ENCODE results near the gene ZBTB37.
"Not testable (repeated sequence)": the region's sequence is repeated elsewhere in the genome, so short reads cannot be mapped to it uniquely, and the experiment has no call there.

Gene ZBTB37

DNA sequence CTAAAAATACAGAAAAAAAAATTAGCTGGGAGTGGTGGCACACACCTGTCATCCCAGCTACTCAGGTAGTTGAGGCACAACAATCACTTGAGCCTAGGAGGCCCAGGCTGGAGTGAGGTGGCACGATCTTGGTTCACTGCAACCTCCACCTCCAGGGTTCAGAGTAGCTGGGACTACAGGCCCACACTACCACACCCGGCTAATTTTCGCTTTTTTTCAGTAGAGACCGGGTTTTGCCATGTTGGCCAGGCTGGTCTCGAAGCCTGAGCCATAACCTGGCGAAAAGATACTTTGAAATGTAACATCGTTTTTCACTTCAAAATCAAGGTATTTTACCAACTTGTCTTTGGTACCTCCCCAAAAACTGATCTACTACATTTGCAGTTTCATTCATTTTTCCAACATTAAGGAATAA lies 6.4 kb upstream of the ZBTB37 start:
- Mint-ChIP-seq H3K9me3 (no peaks in the 10 kb centered on the region), H3K4me1 (peaks cover 15 to 32% of the 10 kb centered on the region in 2 donors), H3K27me3 (no peaks in the 10 kb centered on the region), H3K4me3 (peak overlapping the region in 1 of 2 donors; percentile 17), H3K36me3 (peaks cover 32 to 57% of the 10 kb centered on the region in 2 donors), H3K27ac (peak overlapping the region; percentile 94)
- no peak for DNase-seq
- ATAC-seq (replicated peaks), result peak; percentile 23 to 35

DNA sequence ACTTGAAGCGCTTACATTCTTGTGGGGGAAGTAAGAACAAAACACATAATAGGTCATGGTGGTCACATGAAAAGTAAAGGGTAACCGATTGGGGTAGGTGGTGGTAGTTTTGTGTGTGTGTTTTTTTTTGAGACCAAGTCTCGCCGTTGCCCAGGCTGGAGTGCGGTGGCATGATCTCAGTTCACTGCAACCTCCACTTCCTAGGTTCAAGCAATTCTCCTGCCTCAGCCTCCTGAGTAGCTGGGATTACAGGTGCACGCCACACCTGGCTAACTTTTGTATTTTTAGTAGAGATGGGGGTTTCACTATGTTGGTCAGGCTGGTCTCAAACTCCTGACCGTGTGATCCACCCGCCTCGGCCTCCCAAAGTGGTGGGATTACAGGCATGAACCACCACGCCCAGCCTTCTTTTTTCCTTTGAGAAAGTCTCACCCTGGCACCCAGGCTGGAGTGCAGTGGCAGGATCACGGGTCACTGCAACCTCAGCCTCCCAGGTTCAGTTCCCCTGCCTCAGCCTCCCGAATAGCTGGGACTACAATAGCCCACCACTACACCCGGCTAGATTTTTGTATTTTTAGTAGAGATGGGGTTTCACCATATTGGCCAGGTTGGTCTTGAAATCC lies 5.9 kb upstream of the ZBTB37 start:
- H3K27ac Mint-ChIP-seq, result peak overlapping the region; percentile 94
- DNase-seq, result not testable (repeated sequence)

DNA sequence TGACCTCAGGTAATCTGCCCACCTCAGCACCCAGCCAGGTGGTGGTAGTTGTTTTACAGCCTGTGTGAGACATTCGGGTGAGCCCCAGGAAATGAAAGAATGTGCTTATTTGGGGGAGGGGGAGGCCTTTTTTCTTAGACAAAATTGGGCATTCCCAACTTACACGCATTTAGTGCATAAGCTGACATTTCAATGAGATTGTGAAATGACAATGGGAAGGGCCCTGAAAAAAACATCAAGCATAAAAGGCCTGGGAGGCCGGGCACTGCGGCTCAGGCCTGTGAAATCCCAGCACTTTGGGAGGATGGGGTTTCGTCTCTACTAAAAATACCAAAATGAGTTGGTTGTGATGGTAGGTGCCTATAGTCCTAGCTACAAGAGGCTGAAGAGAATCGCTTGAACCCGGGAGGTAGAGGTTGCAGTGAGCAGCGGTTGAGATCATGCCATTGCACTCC lies 5.4 kb upstream of the ZBTB37 start:
- ATAC-seq (replicated peaks) (peak; percentile 4 to 9), DNase-seq (no peak)
- H3K27ac Mint-ChIP-seq, result peak overlapping the region; percentile 99
- H3K36me3 Mint-ChIP-seq, result peaks cover 43 to 63% of the 10 kb centered on the region in 2 donors
- H3K27me3 Mint-ChIP-seq, result no peaks in the 10 kb centered on the region
- H3K4me3 Mint-ChIP-seq, result peak overlapping the region in 1 of 2 donors; percentile 44
- H3K9me3 Mint-ChIP-seq, result no peaks in the 10 kb centered on the region
- H3K4me1 Mint-ChIP-seq, result peaks cover 17 to 36% of the 10 kb centered on the region in 2 donors

More for the DNA sequence above, 5.9 kb upstream of the ZBTB37 start:
- not testable (repeated sequence) for H3K27me3 Mint-ChIP-seq, H3K9me3 Mint-ChIP-seq
- peaks cover 15 to 36% of the 10 kb centered on the region in 2 donors for H3K4me1 Mint-ChIP-seq
- peak; percentile 21 to 30 for ATAC-seq (replicated peaks)
- H3K4me3 Mint-ChIP-seq, result peak overlapping the region in 1 of 2 donors; percentile 44
- peaks cover 37 to 62% of the 10 kb centered on the region in 2 donors for H3K36me3 Mint-ChIP-seq

DNA sequence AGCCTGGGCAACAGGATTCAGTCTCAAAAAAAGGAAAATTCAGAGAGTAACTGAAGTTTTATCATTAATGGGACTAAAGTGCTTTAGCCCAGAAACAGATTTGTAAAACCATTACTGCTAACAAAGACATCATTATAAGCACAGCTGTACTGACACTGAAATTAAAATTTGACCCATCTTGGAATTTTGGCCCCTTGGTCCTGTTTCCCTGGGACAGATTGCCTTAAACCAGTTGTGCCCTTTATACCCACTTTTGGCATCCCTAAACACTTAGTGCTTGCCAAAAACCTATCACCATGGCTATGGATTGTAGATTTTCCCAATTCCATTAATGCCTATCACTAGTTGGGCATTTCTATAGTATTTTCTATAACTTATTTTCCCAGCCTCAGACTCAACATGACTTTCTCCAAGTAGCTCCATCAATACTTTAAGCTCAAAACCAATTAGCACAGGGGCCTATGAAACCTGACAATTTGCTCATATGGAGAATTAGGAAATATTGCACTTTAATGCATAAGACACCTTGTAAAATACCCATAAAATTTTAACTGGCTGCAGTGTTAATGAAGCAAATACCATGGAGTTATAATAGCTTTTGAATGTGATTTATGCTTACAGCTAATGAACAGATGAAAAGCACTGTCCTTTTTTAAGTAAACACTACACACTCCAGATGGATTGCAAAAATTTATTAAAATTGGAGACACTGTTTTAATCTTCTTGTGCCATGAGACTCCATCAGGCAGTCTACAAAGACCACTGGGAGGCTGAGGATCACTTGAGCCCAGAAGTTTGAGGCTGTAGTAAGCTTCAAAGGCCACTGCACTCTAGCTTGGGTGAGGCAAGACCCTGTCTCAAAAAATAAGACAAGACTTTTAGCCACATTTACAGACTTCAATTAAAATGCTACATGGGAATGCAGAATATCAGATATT lies 4.7 kb upstream of the ZBTB37 start:
- no peak for ATAC-seq (replicated peaks)
- Mint-ChIP-seq H3K27me3 (no peaks in the 10 kb centered on the region), H3K36me3 (peaks cover 45 to 66% of the 10 kb centered on the region in 2 donors), H3K9me3 (no peaks in the 10 kb centered on the region), H3K4me3 (peak overlapping the region; percentile 50 to 93), H3K4me1 (peaks cover 19 to 36% of the 10 kb centered on the region in 2 donors), H3K27ac (peak overlapping the region; percentile 99)
- DNase-seq, result no peak

DNA sequence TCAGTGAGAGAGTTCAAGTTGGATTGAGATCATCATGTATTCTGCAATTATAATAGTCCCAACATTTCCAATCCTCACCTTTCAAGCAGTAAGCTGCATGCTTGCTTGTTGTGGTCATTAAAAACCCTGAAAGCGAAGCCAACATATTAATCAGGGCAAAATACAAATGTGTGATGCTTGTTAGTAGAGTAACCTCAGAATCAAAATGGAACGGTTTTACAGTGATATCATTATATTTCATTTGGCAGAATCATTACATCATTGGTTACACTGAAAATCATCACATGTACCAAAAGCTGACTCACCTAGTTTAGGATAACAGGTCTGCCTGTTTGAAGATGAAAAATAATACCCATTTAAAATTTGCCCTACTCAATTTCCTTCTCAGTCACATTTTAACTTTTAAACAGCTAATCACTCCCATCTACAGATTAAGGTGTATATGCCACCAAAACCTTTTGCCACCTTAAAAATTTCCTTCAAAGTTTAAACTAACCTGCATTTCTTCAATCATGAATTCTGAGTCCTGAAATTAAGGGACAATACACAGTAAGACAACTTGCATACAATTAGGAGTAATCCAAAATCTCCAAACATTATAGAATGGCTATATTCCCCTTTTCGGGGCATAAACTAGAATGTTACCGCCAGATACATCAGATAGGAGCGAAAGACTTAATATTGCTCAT lies 3.9 kb upstream of the ZBTB37 start:
- H3K4me3 Mint-ChIP-seq, result peak overlapping the region; percentile 93 to 97
- H3K27ac Mint-ChIP-seq, result peak overlapping the region; percentile 99
- no peaks in the 10 kb centered on the region for H3K9me3 Mint-ChIP-seq
- H3K4me1 Mint-ChIP-seq, result peaks cover 24 to 43% of the 10 kb centered on the region in 2 donors
- no peak for DNase-seq
- ATAC-seq (replicated peaks), result no peak
- H3K27me3 Mint-ChIP-seq, result no peaks in the 10 kb centered on the region
- H3K36me3 Mint-ChIP-seq, result peaks cover 45 to 66% of the 10 kb centered on the region in 2 donors

DNA sequence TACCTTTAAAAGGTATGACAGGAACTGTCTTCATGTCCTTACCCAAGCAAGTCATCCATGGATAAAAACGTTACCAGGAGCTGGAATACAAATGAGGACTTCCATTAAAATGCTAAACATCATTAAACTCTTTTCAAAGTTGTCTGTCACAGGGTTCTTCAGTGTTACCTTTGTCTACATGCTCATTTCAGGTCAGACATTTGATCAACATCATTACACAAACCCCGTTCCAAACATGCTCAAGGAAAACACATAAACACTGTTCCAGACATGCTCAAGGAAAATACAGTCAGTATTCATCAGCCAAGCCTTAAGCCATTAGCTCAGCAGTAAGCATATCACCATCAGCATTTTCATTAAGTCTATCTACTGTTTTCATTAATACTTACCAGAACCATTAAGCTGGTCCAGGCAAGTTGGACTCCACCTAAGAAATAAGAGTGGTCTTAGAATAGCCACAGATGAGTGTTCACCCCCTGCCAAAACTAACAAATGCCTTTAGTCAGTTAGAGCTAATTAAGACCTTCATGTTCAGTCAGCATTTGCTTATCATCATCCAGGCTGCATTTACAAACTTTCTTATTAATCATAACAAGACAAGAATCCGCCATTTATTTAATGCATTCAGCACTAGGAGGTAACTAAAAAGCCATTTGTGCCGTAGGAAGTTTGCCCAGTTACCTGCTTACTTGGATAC lies 2.6 kb upstream of the ZBTB37 start:
- Mint-ChIP-seq H3K27ac (peak overlapping the region; percentile 99), H3K9me3 (no peaks in the 10 kb centered on the region), H3K36me3 (peaks cover 45 to 70% of the 10 kb centered on the region in 2 donors), H3K4me1 (peaks cover 29 to 54% of the 10 kb centered on the region in 2 donors), H3K4me3 (peak overlapping the region; percentile 93 to 97), H3K27me3 (no peaks in the 10 kb centered on the region)
- DNase-seq (no peak), ATAC-seq (replicated peaks) (no peak)

DNA sequence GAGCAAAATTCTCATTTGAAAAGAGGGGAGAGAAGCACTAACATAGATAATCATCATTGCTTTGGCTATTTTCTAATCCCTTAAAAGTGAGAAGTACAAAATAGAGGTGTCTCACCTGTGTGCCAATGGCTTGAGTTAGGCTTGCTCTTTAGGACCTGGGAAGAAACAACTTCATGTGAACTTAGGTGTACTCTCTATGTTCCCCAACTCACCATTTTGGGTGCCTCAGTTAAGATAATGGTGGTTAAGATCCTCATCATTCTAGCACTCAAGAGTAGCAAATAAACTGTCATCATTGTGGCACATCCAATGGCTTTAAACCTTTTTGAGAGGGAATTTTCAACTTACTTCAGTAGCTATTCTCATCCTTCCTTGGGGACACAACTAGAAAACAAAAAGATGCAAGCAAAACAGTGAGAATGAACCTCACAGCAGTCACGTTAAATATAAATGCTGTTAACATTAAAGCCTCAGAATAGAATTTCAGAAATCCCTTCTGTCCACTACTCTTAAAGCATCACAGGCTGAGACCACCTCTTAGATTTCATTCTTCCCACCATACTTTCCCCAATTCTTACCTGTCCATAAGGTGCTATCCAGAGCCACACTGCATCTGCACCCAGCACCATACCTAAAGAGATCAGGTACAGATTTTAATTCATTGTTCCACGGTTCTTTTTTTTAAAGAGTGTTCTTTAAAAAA lies 1.6 kb upstream of the ZBTB37 start:
- Mint-ChIP-seq H3K27ac (peak overlapping the region; percentile 99), H3K4me3 (peak overlapping the region; percentile 93 to 97), H3K36me3 (peaks cover 49 to 71% of the 10 kb centered on the region in 2 donors), H3K4me1 (peaks cover 33 to 57% of the 10 kb centered on the region in 2 donors), H3K27me3 (no peaks in the 10 kb centered on the region), H3K9me3 (no peaks in the 10 kb centered on the region)
- DNase-seq (no peak), ATAC-seq (replicated peaks) (no peak)

DNA sequence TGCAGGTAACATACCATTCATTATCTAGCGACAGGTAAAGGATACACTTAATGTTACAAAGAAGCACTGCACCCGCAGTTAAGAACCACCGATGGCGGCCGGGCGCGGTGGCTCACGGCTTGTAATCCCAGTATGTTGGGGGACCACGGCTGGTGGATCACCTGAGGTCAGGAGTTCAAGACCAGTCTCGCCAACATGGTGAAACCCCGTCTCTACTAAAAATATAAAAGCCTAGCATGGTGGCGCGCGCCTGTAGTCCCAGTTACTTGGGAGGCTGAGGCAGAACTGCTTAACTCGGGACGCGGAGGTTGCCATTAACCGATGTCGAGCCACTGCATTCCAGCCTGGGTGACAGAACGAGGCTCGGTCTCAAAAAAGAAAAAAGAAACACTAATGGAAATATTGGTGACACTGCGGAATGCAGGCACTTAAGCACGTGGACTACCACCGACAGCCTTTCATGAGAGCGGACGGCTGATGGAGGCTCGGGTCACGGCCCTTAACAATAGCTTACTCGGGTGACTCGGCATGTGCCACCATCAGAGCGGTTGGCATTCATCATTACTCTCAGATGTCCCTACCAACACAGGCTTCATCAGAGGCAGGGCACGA lies 933 bp upstream of the ZBTB37 start:
- DNase-seq, result no peak
- peaks cover 49 to 70% of the 10 kb centered on the region in 2 donors for H3K36me3 Mint-ChIP-seq
- ATAC-seq (replicated peaks), result no peak

DNA sequence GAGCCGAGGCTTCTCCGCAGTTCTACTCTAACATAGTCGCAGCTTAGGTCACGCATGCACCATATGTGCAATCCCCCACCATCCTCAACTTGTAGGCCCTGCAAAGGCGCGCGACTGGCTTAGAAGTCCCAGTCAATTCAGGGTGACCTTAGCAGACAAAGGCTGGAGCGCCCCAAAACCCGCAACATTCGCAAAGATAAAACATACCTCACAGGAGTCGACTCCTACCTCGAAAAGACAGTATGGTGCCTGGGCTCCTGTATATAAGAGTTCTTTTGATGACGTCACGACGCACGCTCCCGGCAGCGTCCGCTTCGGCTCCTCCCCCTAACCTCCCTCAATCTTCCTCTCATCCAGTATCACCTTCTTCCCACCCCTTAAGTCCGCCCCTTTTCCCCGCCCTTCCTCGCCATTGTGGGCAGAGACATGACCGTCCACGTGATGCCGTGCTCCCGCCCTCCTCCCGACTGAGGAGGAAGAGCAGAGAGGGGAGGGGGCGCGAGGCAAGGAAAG lies 371 bp upstream of the ZBTB37 start, which contains the start of gene GAS5:
GAS5 (minus strand) TSS at position 237 of the 513 bp plus-strand sequence.
- Mint-ChIP-seq H3K36me3 (peaks cover 49 to 68% of the 10 kb centered on the region in 2 donors), H3K4me3 (peak within 1 kb of the TSS; percentile 93 to 97), H3K27me3 (no peaks in the 10 kb centered on the region), H3K27ac (peak within 1 kb of the TSS; percentile 99), H3K4me1 (peaks cover 36 to 61% of the 10 kb centered on the region in 2 donors), H3K9me3 (no peaks in the 10 kb centered on the region)
- peak; percentile 99 for DNase-seq
- peak; percentile 82 to 85 for ATAC-seq (replicated peaks)

More for the DNA sequence above, 933 bp upstream of the ZBTB37 start:
- H3K4me1 Mint-ChIP-seq, result peaks cover 34 to 59% of the 10 kb centered on the region in 2 donors
- peak overlapping the region; percentile 93 to 97 for H3K4me3 Mint-ChIP-seq
- no peaks in the 10 kb centered on the region for H3K27me3 Mint-ChIP-seq
- H3K27ac Mint-ChIP-seq, result peak overlapping the region; percentile 99
- no peaks in the 10 kb centered on the region for H3K9me3 Mint-ChIP-seq

DNA sequence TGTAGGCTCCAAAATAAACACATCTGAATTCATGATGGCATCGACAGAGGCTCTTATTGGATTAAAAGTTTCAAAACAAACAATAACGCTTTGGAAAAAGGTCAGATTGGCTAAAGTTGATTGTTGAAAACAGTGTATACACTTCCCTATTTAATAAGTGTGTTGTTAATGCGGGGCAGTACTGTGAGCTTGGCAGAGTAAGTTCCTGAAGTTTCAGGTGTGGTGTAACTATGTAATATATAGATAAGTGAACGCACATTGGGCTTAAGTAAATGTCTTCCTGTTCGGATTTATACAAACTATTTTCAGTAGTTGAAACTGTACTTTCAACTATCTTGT lies 810 bp downstream of the ZBTB37 start:
- no peak for DNase-seq
- H3K36me3 Mint-ChIP-seq, result peaks cover 48 to 63% of the 10 kb centered on the region in 2 donors

DNA sequence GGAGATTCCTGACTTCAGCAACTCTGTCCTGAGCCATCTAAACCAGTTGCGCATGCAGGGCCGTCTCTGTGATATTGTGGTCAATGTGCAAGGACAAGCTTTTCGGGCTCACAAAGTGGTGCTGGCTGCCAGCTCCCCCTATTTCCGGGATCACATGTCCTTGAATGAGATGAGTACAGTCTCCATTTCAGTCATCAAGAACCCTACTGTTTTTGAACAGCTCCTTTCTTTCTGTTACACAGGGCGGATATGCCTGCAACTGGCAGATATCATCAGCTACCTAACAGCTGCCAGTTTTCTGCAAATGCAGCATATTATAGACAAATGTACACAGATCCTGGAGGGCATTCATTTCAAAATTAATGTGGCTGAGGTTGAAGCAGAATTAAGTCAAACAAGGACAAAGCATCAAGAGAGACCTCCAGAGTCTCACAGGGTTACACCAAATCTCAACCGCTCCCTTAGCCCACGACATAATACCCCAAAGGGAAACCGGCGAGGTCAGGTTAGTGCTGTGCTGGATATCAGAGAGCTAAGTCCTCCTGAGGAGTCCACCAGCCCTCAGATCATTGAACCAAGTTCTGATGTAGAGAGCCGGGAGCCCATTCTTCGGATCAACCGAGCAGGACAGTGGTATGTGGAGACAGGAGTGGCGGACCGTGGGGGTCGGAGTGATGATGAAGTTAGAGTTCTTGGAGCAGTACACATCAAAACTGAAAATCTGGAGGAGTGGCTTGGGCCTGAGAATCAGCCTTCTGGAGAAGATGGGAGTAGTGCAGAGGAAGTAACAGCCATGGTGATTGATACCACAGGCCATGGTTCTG lies 2.3 kb downstream of the ZBTB37 start:
- Mint-ChIP-seq H3K27me3 (no peaks in the 10 kb centered on the region), H3K9me3 (no peaks in the 10 kb centered on the region), H3K4me1 (peaks cover 26 to 46% of the 10 kb centered on the region in 2 donors), H3K36me3 (peaks cover 39 to 48% of the 10 kb centered on the region in 2 donors), H3K27ac (peak overlapping the region; percentile 56), H3K4me3 (peak overlapping the region; percentile 29 to 39)
- DNase-seq (no peak), ATAC-seq (replicated peaks) (no peak)

More for the DNA sequence above, 810 bp downstream of the ZBTB37 start:
- Mint-ChIP-seq H3K4me3 (peak overlapping the region; percentile 93 to 97), H3K4me1 (peaks cover 34 to 61% of the 10 kb centered on the region in 2 donors), H3K27ac (peak overlapping the region; percentile 99), H3K9me3 (no peaks in the 10 kb centered on the region), H3K27me3 (no peaks in the 10 kb centered on the region)
- ATAC-seq (replicated peaks), result peak in 1 of 2 donors; percentile 0

DNA sequence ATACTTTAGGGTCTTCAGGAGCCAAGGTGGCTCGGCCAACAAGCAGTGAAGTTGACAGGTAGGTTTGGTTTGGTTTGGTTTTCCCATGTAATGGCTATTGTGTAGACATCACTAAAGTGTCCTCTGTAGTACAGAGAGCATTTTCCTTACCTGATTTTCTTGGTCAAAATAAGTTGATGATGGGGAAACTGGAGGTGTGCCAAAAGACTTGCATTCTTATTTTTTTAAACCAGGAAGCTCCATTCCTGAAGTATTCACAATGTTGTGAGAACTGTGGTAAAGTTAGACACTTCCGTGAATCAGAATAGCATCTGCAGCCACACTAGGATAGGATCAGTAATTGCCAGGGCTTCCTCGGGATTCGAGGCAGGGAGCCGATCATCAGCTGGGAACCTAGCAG lies 2.9 kb downstream of the ZBTB37 start:
- Mint-ChIP-seq H3K4me3 (no peak overlapping the region), H3K4me1 (peaks cover 21 to 40% of the 10 kb centered on the region in 2 donors), H3K36me3 (peaks cover 38 to 48% of the 10 kb centered on the region in 2 donors), H3K9me3 (no peaks in the 10 kb centered on the region), H3K27ac (no peak overlapping the region), H3K27me3 (no peaks in the 10 kb centered on the region)
- no peak for DNase-seq
- no peak for ATAC-seq (replicated peaks)
